Measurements from ENCODE around the gene PCSK9. TPM values are rescaled to one million over a fixed set of nuclear protein-coding genes. Genes with fewer than 3 reads are reported as not detected.

The PCSK9 gene
- total RNA-seq, 3 donors from 2014 or later: 3.6 to 14.1 (median 9.2) TPM

Other genes with a start within 250 kb of the PCSK9 start
- 100 to 1,000 TPM in 1 of 3 donors, 10 to 100 TPM in 2; 51.6 to 122 (median 70.8) TPM for gene TTC22, start 238.2 kb upstream of the PCSK9 start, total RNA-seq
- 100 to 1,000 TPM; 101 to 271 (median 197) TPM for gene DHCR24, start 152.4 kb upstream of the PCSK9 start, total RNA-seq
- gene TMEM61, start 58.9 kb upstream of the PCSK9 start, total RNA-seq: 10 to 100 TPM in 1 of 3 donors, 1 to 10 TPM in 2; 4.9 to 17.9 (median 8.5) TPM
- not detected for gene BSND, start 40.6 kb upstream of the PCSK9 start, total RNA-seq
- 10 to 100 TPM; 35.5 to 51.1 (median 46.2) TPM for gene USP24, start 175.8 kb downstream of the PCSK9 start, total RNA-seq